Panc1 (cell line): ENCODE measurements around the gene SPECC1L.

Experiments
- CTCF ChIP-seq: fragments of 450-650 bp; IDR thresholded peaks from 2 replicates; pipeline ENCODE4 v1.5.1; 2017; ENCODE audit warnings: mild to moderate bottlenecking
- POLR2AphosphoS5 ChIP-seq: IDR thresholded peaks from 2 replicates; pipeline ENCODE4 v1.6.1; 2012; ENCODE audit warnings: mild to moderate bottlenecking, low read depth, low read length, moderate library complexity

- no peak for TF ChIP-seq POLR2AphosphoS5
- TF ChIP-seq CTCF: no peak
Measured at GRCh38 chr22:24376586-24376985, 106.0 kb downstream of the SPECC1L start.
